ENCODE data around the gene HTD2. TPM values are rescaled to one million over a fixed set of nuclear protein-coding genes. Genes with fewer than 3 reads are reported as not detected.

Gene HTD2
- polyA plus RNA-seq, 1 experiment = 5.2 TPM

DNA sequence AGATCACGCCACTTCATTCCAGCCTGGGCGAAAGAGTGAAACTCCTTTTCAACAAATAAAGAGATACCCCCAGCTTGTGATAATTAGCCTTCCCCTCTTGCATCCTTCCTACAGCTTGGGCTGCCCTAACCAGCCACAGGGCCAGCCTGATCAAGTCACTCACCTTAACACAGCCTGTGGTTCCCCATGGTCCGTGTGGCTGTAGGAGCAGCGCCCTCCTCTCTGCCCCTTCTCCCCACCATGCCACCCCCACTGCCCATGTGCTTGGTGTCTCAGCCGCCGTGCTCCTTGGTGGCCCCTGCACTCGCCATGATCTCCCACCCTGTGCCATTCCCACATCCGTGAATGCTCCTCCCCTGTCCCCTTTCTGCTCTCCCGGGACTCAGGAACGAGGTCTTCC lies 13.5 kb upstream of the HTD2 start:
- TF ChIP-seq, protein P1, sequence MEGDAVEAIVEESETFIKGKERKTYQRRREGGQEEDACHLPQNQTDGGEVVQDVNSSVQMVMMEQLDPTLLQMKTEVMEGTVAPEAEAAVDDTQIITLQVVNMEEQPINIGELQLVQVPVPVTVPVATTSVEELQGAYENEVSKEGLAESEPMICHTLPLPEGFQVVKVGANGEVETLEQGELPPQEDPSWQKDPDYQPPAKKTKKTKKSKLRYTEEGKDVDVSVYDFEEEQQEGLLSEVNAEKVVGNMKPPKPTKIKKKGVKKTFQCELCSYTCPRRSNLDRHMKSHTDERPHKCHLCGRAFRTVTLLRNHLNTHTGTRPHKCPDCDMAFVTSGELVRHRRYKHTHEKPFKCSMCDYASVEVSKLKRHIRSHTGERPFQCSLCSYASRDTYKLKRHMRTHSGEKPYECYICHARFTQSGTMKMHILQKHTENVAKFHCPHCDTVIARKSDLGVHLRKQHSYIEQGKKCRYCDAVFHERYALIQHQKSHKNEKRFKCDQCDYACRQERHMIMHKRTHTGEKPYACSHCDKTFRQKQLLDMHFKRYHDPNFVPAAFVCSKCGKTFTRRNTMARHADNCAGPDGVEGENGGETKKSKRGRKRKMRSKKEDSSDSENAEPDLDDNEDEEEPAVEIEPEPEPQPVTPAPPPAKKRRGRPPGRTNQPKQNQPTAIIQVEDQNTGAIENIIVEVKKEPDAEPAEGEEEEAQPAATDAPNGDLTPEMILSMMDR (IDR thresholded peaks at IDR 0.05; ENCODE audit: insufficient read depth, low read depth, low read length) = no peak
- ChIA-PET CTCF (interaction anchor here (0.9 to 6.0 kb wide), 5 partner anchors 14 to 115 kb away, joined by 3 to 29 read pairs (median 6); partner anchors contain the start of genes HTD2 and RPP14), POLR2A (no interaction called here)
- H3K27me3 ChIP-seq (ENCODE audit: control insufficient read depth, insufficient read depth, low read length) = no peaks in the 10 kb centered on the region
- H3K4me3 ChIP-seq (ENCODE audit: low read depth, low read length) = no peak overlapping the region
- no peak for DNase-seq (ENCODE audit: low read depth)
- no peaks in the 10 kb centered on the region for H3K36me3 ChIP-seq (ENCODE audit: control insufficient read depth, insufficient read depth, low read length)

DNA sequence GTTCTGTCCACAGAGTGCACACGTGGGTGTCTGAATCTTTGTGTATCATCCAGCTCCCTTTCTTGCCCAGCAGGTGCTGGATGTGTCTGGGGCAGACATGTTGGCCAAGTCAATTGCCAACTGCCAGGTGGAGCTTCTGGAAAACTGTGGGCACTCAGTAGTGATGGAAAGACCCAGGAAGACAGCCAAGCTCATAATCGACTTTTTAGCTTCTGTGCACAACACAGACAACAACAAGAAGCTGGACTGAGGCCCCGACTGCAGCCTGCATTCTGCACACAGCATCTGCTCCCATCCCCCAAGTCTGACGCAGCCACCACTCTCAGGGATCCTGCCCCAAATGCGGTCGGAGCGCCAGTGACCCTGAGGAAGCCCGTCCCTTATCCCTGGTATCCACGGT lies 12.8 kb upstream of the HTD2 start:
- H3K27me3 ChIP-seq (ENCODE audit: control insufficient read depth, insufficient read depth, low read length) = no peaks in the 10 kb centered on the region
- TF ChIP-seq, protein P1 (IDR thresholded peaks at IDR 0.05; ENCODE audit: insufficient read depth, low read depth, low read length) = no peak
- DNase-seq (ENCODE audit: low read depth) = no peak
- POLR2A ChIA-PET = no interaction called here
- CTCF ChIA-PET = interaction anchor here (0.9 to 11.4 kb wide), 4 partner anchors 13 to 116 kb away, joined by 3 to 240 read pairs (median 18); partner anchors contain the start of genes HTD2 and RPP14
- no peaks in the 10 kb centered on the region for H3K36me3 ChIP-seq (ENCODE audit: control insufficient read depth, insufficient read depth, low read length)
- H3K4me3 ChIP-seq (ENCODE audit: low read depth, low read length) = no peak overlapping the region

DNA sequence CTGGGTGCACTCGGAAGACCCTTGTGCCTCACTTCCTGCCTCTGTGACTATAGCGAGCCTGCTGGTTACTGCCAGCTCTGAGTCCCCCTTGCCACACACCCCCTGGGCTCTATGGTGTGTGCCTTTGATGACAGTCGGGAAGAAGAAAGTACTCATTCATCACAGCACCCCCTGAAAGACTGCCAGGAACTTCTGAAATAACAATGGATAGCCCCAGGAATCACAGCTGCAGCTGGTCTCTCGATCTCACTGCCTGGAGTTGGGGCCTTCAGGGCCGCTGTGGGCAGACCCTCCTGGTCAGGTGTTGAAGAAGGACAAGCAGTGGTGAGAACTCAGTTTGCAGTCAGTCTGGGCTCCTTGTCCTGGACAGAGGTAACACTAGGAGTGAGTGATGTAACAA lies 10.1 kb upstream of the HTD2 start:
- Histone ChIP-seq H3K36me3 (ENCODE audit: control insufficient read depth, insufficient read depth, low read length) (no peaks in the 10 kb centered on the region), H3K4me3 (ENCODE audit: low read depth, low read length) (no peak overlapping the region), H3K27me3 (ENCODE audit: control insufficient read depth, insufficient read depth, low read length) (peaks cover 2% of the 10 kb centered on the region; the same call in 1 of the 2 replicates)
- TF ChIP-seq, protein P1 (IDR thresholded peaks at IDR 0.05; ENCODE audit: insufficient read depth, low read depth, low read length) = no peak
- ChIA-PET CTCF (interaction anchor here (1.2 to 11.4 kb wide), 5 partner anchors 10 to 119 kb away, joined by 3 to 240 read pairs (median 12); partner anchors contain the start of genes HTD2 and RPP14), POLR2A (no interaction called here)
- no peak for DNase-seq (ENCODE audit: low read depth)

DNA sequence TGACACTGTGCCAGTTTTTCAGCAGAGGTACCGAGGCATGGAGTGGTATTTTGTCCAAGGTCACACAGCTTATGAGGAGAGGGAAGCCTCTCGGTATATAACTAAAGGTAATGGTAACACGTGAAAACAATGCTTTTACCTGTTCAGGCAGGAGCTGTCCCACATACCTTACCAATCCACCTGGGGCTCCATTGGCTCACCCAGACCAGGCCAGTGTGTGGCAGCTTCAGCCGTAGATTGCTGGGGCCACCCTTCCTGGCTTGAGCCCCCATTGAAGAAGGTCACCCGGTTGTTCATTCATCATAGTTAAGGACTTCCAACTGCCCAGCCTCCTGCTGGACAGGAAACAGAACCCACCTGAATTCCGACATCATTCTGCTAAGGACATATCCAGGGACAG lies 9.5 kb upstream of the HTD2 start:
- no peak for DNase-seq (ENCODE audit: low read depth)
- ChIA-PET CTCF (interaction anchor here (1.0 to 11.4 kb wide), 5 partner anchors 10 to 119 kb away, joined by 3 to 240 read pairs (median 12); partner anchors contain the start of genes HTD2 and RPP14), POLR2A (no interaction called here)
- H3K27me3 ChIP-seq (ENCODE audit: control insufficient read depth, insufficient read depth, low read length) = peaks cover 2% of the 10 kb centered on the region; the same call in 1 of the 2 replicates
- H3K4me3 ChIP-seq (ENCODE audit: low read depth, low read length) = no peak overlapping the region
- TF ChIP-seq, protein P1 (IDR thresholded peaks at IDR 0.05; ENCODE audit: insufficient read depth, low read depth, low read length) = no peak
- no peaks in the 10 kb centered on the region for H3K36me3 ChIP-seq (ENCODE audit: control insufficient read depth, insufficient read depth, low read length)

DNA sequence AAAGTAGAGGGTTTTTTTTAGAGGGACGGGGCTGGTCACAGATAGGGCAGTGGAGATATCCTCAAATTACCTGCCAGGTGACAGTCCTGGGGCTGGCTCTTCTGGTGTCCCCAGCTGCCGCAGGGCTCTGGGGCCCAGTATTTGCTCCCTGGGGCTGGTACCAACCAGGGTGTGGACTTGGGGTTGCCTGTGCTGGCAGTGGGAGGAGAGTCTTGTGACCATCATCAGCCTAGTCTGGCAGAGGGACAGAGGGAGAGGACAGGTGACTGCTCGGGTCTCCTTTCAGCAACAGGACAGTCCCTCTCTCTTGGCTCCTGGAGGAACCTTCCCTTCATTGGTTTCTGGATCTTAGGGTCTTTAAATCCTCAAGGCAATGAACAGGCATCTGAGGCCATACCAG lies 8.1 kb upstream of the HTD2 start:
- no peak for DNase-seq (ENCODE audit: low read depth)
- ChIA-PET POLR2A (no interaction called here), CTCF (interaction anchor here (6.1 to 11.4 kb wide), 2 partner anchors 111 to 119 kb away, joined by 71 to 240 read pairs; no protein-coding TSS in a partner anchor)
- Histone ChIP-seq H3K36me3 (ENCODE audit: control insufficient read depth, insufficient read depth, low read length) (no peaks in the 10 kb centered on the region), H3K27me3 (ENCODE audit: control insufficient read depth, insufficient read depth, low read length) (peaks cover 5% of the 10 kb centered on the region), H3K4me3 (ENCODE audit: low read depth, low read length) (no peak overlapping the region)
- TF ChIP-seq, protein P1 (IDR thresholded peaks at IDR 0.05; ENCODE audit: insufficient read depth, low read depth, low read length) = no peak
